Measurements from ENCODE around the gene CAD. TPM values are rescaled to one million over a fixed set of nuclear protein-coding genes. Genes with fewer than 3 reads are reported as not detected.
A peak's percentile ranks its signal among the peaks of the same experiment; 100 is the strongest.

CAD gene
- total RNA-seq, 2 donors from 2014 or later, result 120 to 127 TPM

DNA sequence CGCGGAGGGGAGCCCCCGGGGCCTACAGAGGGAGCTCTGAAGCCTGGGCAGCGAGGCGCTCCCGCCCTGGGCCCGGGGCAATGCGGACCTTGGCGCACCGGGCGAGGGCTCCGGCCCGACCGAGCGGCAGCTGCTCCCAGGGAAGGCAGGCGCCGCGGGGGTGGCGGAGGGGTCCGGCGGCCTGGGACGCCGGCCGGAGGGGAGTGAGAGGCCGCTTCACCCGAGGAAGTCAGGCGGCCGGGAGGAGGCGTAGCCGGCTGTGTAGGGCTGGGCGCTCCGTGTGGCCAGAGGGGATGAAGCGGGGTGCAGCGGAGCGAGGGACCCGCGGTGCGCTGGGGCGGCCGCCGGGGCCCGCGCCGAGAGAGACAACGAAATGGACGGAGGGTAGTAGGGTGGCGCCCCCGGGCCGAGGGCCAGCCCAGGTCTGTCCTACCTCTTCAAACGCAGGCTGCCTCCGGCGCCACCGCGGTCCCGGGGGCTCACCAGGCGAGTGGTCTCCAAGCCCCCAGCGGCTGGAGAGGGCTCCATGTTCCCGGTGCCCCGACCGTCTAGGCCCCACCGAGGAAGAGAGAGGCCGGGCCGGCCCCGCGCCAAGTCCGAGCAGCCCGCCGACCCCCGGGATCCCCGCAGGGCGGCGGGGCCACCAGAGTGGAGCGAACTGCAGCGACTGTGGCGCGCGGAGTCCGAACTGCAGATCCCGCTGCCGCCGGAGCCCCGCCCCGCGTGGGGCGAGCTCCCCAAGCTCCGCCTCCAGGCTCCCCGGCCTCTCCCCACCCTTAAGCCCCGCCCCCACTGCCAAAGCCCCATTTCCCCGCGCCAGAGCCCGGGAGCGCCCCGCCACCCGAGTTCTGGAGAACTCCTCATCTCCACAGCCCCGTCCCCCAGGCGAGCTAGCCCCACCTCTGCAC is 45.5 kb downstream of the CAD start, which contains the start of gene SLC30A3:
Gene SLC30A3 (minus strand): TSS at position 669 of the 908 bp plus-strand sequence. CDS start 141 bp downstream, at position 528.
- Mint-ChIP-seq H3K27me3 (ENCODE audit: insufficient read depth) (peaks cover 43% of the 10 kb centered on the region), H3K9me3 (no peaks in the 10 kb centered on the region), H3K4me1 (peaks cover 16% of the 10 kb centered on the region), H3K36me3 (ENCODE audit: low read depth) (no peaks in the 10 kb centered on the region), H3K27ac (no peak within 1 kb of the TSS), H3K4me3 (peak within 1 kb of the TSS; percentile 55)
- TF ChIP-seq, protein P1, sequence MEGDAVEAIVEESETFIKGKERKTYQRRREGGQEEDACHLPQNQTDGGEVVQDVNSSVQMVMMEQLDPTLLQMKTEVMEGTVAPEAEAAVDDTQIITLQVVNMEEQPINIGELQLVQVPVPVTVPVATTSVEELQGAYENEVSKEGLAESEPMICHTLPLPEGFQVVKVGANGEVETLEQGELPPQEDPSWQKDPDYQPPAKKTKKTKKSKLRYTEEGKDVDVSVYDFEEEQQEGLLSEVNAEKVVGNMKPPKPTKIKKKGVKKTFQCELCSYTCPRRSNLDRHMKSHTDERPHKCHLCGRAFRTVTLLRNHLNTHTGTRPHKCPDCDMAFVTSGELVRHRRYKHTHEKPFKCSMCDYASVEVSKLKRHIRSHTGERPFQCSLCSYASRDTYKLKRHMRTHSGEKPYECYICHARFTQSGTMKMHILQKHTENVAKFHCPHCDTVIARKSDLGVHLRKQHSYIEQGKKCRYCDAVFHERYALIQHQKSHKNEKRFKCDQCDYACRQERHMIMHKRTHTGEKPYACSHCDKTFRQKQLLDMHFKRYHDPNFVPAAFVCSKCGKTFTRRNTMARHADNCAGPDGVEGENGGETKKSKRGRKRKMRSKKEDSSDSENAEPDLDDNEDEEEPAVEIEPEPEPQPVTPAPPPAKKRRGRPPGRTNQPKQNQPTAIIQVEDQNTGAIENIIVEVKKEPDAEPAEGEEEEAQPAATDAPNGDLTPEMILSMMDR (conservative IDR thresholded peaks at IDR 0.05), result peak; percentile 43
- peaks cover under 1% of the 10 kb centered on the region for H3K4me1 ChIP-seq (ENCODE audit: control insufficient read depth, insufficient read depth, low read length)
- H3K27ac ChIP-seq (ENCODE audit: low read depth, low read length), result no peak within 1 kb of the TSS
- peak within 1 kb of the TSS; percentile 78 for H3K4me3 ChIP-seq (ENCODE audit: low read length)
- DNase-seq, result peak; percentile 79
- WGBS, 2 experiments (ENCODE audit: insufficient coverage in 1 of 2, insufficient read length in 1 of 2), result 1% methylated on average over 31 to 96 of the region's 96 CpGs
- H3K27me3 ChIP-seq (ENCODE audit: control insufficient read depth, insufficient read depth, low read length, poor library complexity, severe bottlenecking), result peaks cover 88% of the 10 kb centered on the region
- no peak within 1 kb of the TSS for H3K9ac ChIP-seq (ENCODE audit: extremely low read depth, low read length, poor library complexity, severe bottlenecking)
- no peaks in the 10 kb centered on the region for H3K36me3 ChIP-seq (ENCODE audit: control insufficient read depth, insufficient read depth, low read length)
- H3K9me3 ChIP-seq (ENCODE audit: control insufficient read depth, low read length), result no peaks in the 10 kb centered on the region

- Histone ChIP-seq H3K9me3 (ENCODE audit: control insufficient read depth, low read length) (no peaks in the 10 kb centered on the region), H3K4me1 (ENCODE audit: control insufficient read depth, insufficient read depth, low read length) (no peaks in the 10 kb centered on the region), H3K27me3 (ENCODE audit: control insufficient read depth, insufficient read depth, low read length, poor library complexity, severe bottlenecking) (peaks cover 88% of the 10 kb centered on the region), H3K36me3 (ENCODE audit: control insufficient read depth, insufficient read depth, low read length) (no peaks in the 10 kb centered on the region), H3K4me3 (ENCODE audit: low read length) (peak overlapping the region; percentile 78), H3K9ac (ENCODE audit: extremely low read depth, low read length, poor library complexity, severe bottlenecking) (no peak overlapping the region), H3K27ac (ENCODE audit: low read depth, low read length) (no peak overlapping the region)
- DNase-seq, result peak; percentile 65
- Mint-ChIP-seq H3K27me3 (ENCODE audit: insufficient read depth) (peaks cover 38% of the 10 kb centered on the region), H3K4me1 (peaks cover 14% of the 10 kb centered on the region), H3K9me3 (no peaks in the 10 kb centered on the region), H3K4me3 (peak overlapping the region; percentile 55), H3K27ac (no peak overlapping the region), H3K36me3 (ENCODE audit: low read depth) (no peaks in the 10 kb centered on the region)
- TF ChIP-seq, protein P1 (conservative IDR thresholded peaks at IDR 0.05), result no peak
- WGBS, 2 experiments (ENCODE audit: insufficient coverage in 1 of 2, insufficient read length in 1 of 2), result 2 to 3% methylated on average over 17 to 46 of the region's 46 CpGs
Observed at GRCh38 chr2:27263287-27264252, 46.4 kb downstream of the CAD start.

GRCh38 chr2:27264253-27264752 is 47.1 kb downstream of the CAD start:
- Histone ChIP-seq H3K4me3 (ENCODE audit: low read length) (peak overlapping the region; percentile 78), H3K27me3 (ENCODE audit: control insufficient read depth, insufficient read depth, low read length, poor library complexity, severe bottlenecking) (peaks cover 80% of the 10 kb centered on the region), H3K9ac (ENCODE audit: extremely low read depth, low read length, poor library complexity, severe bottlenecking) (no peak overlapping the region), H3K36me3 (ENCODE audit: control insufficient read depth, insufficient read depth, low read length) (no peaks in the 10 kb centered on the region), H3K9me3 (ENCODE audit: control insufficient read depth, low read length) (no peaks in the 10 kb centered on the region), H3K4me1 (ENCODE audit: control insufficient read depth, insufficient read depth, low read length) (no peaks in the 10 kb centered on the region), H3K27ac (ENCODE audit: low read depth, low read length) (no peak overlapping the region)
- TF ChIP-seq, protein P1 (conservative IDR thresholded peaks at IDR 0.05), result no peak
- WGBS, 2 experiments (ENCODE audit: insufficient coverage in 1 of 2, insufficient read length in 1 of 2), result 1 to 12% methylated on average over 3 to 38 of the region's 38 CpGs
- H3K9me3 Mint-ChIP-seq, result no peaks in the 10 kb centered on the region
- DNase-seq, result peak; percentile 87
- no peak overlapping the region for H3K27ac Mint-ChIP-seq
- H3K4me3 Mint-ChIP-seq, result peak overlapping the region; percentile 55
- H3K4me1 Mint-ChIP-seq, result peaks cover 14% of the 10 kb centered on the region
- no peaks in the 10 kb centered on the region for H3K36me3 Mint-ChIP-seq (ENCODE audit: low read depth)
- peaks cover 31% of the 10 kb centered on the region for H3K27me3 Mint-ChIP-seq (ENCODE audit: insufficient read depth)

Data from endodermal cell (in vitro differentiated cells).